Vagina (tissue), 2 donors: ENCODE results near the gene SLC22A5.

Source experiments
- CTCF ChIP-seq, 3 experiments: fragments of 450-650 bp in 2 of 3; fragments of 200-600 bp in 1 of 3; sonication (generic) in 1 of 3; IDR thresholded peaks; one replicate each; pipeline ENCODE4 v1.5.1; 2017 to 2019; ENCODE audit warnings: antibody characterized with exemption in 3 of 3, mild to moderate bottlenecking in 2 of 3, moderate library complexity in 2 of 3
- POLR2A ChIP-seq, 2 donors: fragments of 450-650 bp; IDR thresholded peaks; one replicate each; pipeline ENCODE4 v1.6.1; 2017; ENCODE audit warnings: antibody characterized with exemption in 2 of 2, mild to moderate bottlenecking in 2 of 2, moderate library complexity in 2 of 2
- POLR2AphosphoS5 ChIP-seq, 2 donors: sonication (generic); formaldehyde crosslinking; IDR thresholded peaks; one replicate each; pipeline ENCODE4 v1.9.0; 2017; ENCODE audit warnings: antibody characterized with exemption in 2 of 2, mild to moderate bottlenecking in 2 of 2, low read depth in 1 of 2; ENCODE audit not compliant: insufficient read depth in 1 of 2

- TF ChIP-seq CTCF (IDR thresholded peaks at IDR 0.05): no peak
- no peak for TF ChIP-seq POLR2AphosphoS5 (IDR thresholded peaks at IDR 0.05; ENCODE audit: insufficient read depth in 1 of 2, low read depth in 1 of 2)
- no peak for TF ChIP-seq POLR2A (IDR thresholded peaks at IDR 0.05)
These were observed 2.1 kb downstream of the SLC22A5 start for GRCh38 chr5:132371603-132371994.
